MG63 (cell line): ENCODE results near the gene MYH10. TPM values are rescaled to one million over a fixed set of nuclear protein-coding genes. Genes with fewer than 3 reads are reported as not detected.

Experiments used
- DNase-seq: peaks from one replicate; pipeline ENCODE4 v3.0.0-alpha.2; 2020
- H3K27me3 ChIP-seq: fragments of 250-450 bp; sonication (Bioruptor Pico); 2 replicates; pipeline ENCODE4 v1.5.1; 2020; ENCODE audit warnings: mild to moderate bottlenecking, moderate library complexity
- H3K36me3 ChIP-seq: fragments of 250-450 bp; sonication (Bioruptor Pico); 2 replicates; pipeline ENCODE4 v1.5.1; 2020; ENCODE audit warnings: mild to moderate bottlenecking, moderate library complexity
- H3K4me3 ChIP-seq: fragments of 250-450 bp; sonication (Bioruptor Pico); 2 replicates; pipeline ENCODE4 v1.5.1; 2020; ENCODE audit warnings: mild to moderate bottlenecking, moderate library complexity
- H3K9me3 ChIP-seq: fragments of 250-450 bp; sonication (Bioruptor Pico); 2 replicates; pipeline ENCODE4 v1.5.1; 2020; ENCODE audit warnings: mild to moderate bottlenecking, moderate library complexity
- total RNA-seq: library from RNA; depleted of rRNA; stranded (reverse); fragments of >200 nt; shearing (Covaris generic); gene quantifications from 2 replicates; pipeline ENCODE4 v1.2.3, GENCODE V29; 2014; ENCODE audit warnings: low replicate concordance

The MYH10 gene
- total RNA-seq, 1 experiment from 2014 or later, result 24.3 TPM

DNA sequence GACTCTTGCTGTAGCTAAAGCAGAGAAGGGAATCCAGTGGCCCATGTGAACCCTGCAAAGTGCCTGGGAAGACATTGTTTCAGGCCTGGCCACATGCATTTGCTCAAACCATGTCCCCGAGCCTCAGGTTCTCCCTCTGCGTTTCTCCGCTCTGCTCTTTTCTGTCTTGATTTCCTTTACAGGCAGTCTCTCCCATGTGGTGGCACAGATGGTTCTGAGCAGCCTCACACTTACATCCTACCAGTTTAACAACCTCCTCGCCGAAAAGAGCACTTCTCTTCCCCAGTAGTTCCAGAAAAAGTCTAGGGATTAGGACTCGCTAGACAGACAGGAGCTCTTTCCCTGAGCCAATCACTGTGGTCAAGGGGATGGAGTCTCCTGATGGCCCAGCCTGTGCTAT is 28.3 kb upstream of the MYH10 start:
- no peak for DNase-seq
- Histone ChIP-seq H3K27me3 (peaks cover 4% of the 10 kb centered on the region), H3K9me3 (no peaks in the 10 kb centered on the region), H3K36me3 (no peaks in the 10 kb centered on the region), H3K4me3 (no peak overlapping the region)

DNA sequence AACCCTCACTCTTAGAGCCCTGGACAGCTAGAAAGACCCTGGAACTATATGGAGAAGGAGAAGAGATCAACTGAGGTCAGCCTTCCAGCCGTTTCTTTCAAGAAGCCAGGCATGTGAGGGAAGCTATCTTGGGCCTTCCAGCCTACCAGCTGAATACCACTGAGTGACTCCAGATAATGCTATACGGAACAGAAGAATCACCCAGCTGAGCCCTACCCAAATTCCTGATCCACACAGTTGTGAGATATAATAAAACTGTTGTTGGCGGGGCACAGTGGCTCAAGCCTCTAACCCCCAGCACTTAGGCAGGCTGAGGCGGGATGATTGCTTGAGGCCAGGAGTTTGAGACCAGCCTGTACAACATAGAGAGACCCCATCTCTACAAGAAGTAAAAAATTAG is 26.2 kb upstream of the MYH10 start:
- no peak overlapping the region for H3K4me3 ChIP-seq
- no peaks in the 10 kb centered on the region for H3K9me3 ChIP-seq
- DNase-seq, result no peak
- H3K27me3 ChIP-seq, result peaks cover 2% of the 10 kb centered on the region; the same call in 1 of the 2 replicates
- H3K36me3 ChIP-seq, result no peaks in the 10 kb centered on the region

DNA sequence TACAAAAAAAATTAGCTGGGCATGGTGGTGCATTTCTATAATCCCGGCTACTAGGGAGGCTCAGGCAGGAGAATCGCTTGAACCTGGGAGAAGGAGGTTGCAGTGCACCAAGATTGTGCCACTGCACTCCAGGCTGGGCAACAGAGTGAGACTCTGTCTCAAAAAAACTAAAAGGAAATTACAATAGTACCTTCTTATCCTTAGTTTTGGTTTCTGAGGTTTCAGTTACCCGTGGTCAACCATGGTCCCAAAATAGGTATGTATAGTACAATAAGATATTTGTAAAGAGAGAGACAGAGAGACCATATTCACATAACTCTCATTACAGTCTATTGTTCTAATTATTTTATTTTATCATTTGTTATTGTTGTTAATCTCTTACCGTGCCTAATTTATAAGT is 24.3 kb upstream of the MYH10 start:
- Histone ChIP-seq H3K36me3 (no peaks in the 10 kb centered on the region), H3K4me3 (no peak overlapping the region), H3K9me3 (no peaks in the 10 kb centered on the region), H3K27me3 (peaks cover 2% of the 10 kb centered on the region; the same call in 1 of the 2 replicates)
- no peak for DNase-seq

DNA sequence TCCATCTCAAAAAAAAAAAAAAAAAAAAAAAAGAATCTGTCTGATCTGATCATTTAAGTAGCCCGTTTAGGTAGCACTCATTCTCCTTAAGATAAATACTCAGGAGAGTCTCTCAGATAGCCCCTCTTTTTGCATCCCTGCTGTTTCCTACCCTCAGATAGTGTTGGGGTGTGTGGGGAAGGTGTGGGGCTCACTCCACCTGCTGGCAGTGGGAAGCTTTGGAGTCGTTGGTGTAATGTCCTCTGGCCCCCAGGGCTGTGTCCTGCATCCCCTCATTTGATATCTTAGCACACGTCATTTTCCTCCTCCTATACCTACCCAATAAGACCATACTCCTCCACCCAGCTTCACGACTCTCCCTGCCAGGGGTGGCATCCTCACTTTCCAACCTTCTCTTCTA is 20.5 kb upstream of the MYH10 start:
- Histone ChIP-seq H3K9me3 (no peaks in the 10 kb centered on the region), H3K27me3 (peaks cover 2% of the 10 kb centered on the region; the same call in 1 of the 2 replicates), H3K4me3 (no peak overlapping the region), H3K36me3 (no peaks in the 10 kb centered on the region)
- no peak for DNase-seq

DNA sequence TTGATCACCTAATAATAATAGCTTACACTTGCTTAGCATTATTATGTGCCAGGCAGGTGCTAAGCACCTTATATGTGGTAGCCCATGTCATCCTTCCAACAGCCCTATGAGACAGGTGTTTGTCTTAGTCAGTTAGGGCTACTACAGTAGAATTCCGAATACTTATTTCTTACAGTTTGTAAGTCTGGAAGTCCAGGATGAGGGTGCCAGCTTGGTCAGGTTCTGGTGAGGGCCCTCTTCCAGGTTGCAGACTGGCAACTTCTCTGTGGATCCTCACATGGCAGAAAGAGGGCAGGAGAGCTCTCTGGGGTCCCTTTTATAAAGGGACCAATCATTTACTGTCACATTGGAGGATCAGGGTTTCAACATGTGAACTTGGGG is 19.6 kb upstream of the MYH10 start:
- H3K4me3 ChIP-seq, result no peak overlapping the region
- no peaks in the 10 kb centered on the region for H3K9me3 ChIP-seq
- no peak for DNase-seq
- H3K36me3 ChIP-seq, result no peaks in the 10 kb centered on the region
- no peaks in the 10 kb centered on the region; the same call in 1 of the 2 replicates for H3K27me3 ChIP-seq

DNA sequence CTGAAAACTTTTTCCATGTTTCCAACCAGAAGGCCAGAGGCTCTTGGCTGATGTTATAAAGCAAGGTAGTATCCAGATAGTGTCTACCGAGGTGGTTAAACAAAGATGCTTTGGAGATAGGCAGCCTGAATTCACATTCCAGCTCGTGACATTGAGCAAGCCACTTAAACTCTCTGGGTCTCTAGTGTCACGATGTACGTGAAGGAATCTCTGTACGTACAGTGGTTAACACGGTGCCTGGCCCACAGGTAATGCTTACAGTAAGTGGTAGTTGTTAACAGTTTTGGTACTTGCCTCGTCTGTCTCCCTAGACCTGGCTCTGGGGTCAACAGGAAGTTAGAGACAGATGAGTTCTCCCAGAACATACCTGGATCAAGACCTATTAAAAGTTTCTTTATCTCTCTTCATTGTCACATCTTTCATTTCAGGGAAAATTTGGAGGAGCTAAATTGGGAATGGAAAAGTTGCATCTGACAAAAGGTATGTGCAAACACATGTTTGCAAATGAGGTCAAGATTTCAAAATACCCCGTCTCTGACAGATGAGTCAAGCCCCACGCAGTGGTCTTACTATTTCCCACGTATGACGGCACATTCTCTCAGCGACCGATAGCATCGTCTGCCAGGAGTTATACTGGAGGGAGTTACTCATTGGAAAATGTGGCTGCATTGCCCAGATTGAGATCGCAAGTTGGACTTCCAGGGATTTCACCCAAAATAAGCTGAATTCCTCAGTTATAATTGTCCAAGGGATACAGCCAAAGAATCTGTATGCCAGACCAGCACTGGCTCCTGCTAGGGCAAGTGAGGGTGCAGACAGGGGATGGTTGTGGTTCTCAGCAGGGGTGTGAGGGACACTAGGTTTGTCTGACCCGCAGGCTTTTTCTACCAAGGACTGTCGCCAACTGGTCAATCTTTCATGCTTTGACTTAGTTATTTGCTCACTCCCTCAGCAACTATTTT is 18.9 kb upstream of the MYH10 start:
- Histone ChIP-seq H3K9me3 (no peaks in the 10 kb centered on the region), H3K27me3 (no peaks in the 10 kb centered on the region; the same call in 1 of the 2 replicates), H3K36me3 (no peaks in the 10 kb centered on the region), H3K4me3 (no peak overlapping the region)
- DNase-seq, result peak; percentile 82

DNA sequence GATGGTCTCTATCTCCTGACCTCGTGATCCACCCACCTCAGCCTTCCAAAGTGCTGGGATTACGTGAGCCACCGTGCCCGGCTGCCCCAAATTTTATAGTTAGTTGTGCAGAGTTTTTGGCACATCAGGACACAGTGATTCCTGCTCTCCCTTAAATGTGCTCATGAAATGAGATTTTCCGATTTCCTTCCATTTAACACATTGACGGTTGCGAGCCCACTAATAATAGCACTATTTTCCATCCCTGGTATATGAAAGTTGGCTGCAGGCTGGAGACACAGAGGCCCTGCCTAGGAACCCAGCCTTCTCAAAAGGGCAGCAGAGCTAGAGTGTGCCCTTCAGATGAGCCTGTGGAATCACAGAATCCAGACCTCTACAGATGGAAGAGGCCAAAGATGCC is 17.4 kb upstream of the MYH10 start:
- Histone ChIP-seq H3K4me3 (no peak overlapping the region), H3K36me3 (no peaks in the 10 kb centered on the region), H3K27me3 (peaks cover 1% of the 10 kb centered on the region), H3K9me3 (no peaks in the 10 kb centered on the region)
- no peak for DNase-seq

DNA sequence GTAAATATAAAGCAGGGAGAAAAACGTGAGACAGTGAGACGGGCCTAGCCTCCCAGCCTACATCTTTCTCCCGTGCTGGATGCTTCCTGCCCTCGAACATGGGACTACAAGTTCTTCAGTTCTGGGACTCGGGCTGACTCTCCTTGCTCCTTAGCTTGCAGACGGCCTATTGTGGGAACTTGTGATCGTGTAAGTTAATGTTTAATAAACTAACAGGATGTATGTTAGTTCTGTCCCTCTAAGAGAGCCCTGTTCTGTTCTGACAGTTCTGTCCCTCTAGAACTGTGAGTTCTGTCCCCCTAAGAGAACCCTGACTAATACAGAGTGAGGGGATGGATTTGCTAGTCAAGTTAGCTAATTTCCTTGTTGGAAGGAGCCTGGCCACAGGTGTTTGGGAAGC is 16.7 kb upstream of the MYH10 start:
- Histone ChIP-seq H3K36me3 (no peaks in the 10 kb centered on the region), H3K4me3 (no peak overlapping the region), H3K9me3 (no peaks in the 10 kb centered on the region), H3K27me3 (peaks cover 3% of the 10 kb centered on the region)
- DNase-seq, result no peak

DNA sequence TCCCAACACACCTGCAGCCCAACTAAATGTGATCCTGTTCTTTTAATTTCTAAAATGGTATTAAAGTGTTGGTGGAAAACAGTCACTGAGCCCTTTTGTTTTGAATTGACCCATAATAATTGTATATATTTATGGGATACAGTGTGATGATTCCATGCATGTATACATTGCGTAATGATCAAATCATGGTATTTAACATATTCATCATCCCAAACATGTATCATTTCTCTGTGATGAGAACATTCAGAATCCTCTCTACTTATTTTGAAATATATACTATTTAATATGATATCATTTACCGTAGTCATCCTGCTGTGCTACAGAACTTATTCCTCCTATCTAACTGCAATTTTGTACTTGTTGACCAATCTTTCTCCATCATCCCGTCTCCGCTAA is 14.0 kb upstream of the MYH10 start:
- Histone ChIP-seq H3K9me3 (no peaks in the 10 kb centered on the region), H3K27me3 (peaks cover 4% of the 10 kb centered on the region; the same call in 1 of the 2 replicates), H3K36me3 (no peaks in the 10 kb centered on the region), H3K4me3 (no peak overlapping the region)
- no peak for DNase-seq

DNA sequence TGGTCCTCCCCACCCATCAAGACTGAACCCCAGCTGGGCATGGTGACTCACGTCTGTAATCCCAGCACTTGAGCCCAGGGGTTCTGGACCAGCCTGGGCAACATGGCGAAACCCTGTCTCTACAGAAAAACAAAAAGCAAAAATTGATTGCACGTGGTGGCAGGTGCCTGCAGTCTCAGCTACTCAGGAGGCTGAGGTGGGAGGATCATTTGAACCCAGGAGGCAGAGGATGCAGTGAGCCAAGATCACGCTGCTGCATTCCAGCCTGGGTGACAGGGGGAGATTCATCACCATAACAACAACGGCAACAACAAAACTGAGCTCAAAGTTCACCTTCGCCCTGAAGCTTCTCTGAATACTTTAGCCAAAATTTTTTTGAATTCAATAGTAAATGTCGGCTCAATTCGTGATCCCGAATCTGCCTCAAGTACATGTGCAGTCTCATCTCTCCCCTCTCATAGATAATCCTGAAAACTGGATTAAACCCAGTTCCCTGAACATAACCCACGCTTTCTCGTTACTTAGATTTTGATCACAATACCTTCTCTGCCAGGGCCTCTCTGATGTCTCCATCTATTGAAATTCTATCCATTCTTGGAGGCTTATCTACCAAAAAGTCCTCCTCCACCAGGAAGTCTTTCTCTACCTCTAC is 13.5 kb upstream of the MYH10 start:
- Histone ChIP-seq H3K4me3 (no peak overlapping the region), H3K9me3 (no peaks in the 10 kb centered on the region), H3K27me3 (peaks cover 10% of the 10 kb centered on the region), H3K36me3 (no peaks in the 10 kb centered on the region)
- DNase-seq, result peak; percentile 4

DNA sequence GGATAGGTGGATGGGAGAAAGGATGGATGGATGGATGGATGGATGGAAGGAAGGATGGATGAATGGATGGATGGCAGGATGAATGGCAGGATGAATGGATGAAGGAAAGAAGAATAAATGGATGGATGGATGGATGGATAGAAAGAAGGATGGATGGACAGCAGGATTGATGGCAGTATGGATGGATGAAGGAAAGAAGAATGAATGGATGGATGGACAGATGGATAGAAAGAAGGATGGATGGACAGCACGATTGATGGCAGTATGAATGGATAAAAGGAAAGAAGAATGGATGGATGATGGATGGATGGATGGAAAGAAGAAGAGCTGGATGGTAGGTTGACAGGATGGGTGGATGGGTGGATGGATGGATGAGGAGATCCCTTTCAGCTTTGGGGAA is 9.2 kb upstream of the MYH10 start:
- DNase-seq, result no peak
- no peak overlapping the region for H3K4me3 ChIP-seq
- no peaks in the 10 kb centered on the region for H3K9me3 ChIP-seq
- peaks cover 12% of the 10 kb centered on the region for H3K27me3 ChIP-seq
- no peaks in the 10 kb centered on the region for H3K36me3 ChIP-seq

DNA sequence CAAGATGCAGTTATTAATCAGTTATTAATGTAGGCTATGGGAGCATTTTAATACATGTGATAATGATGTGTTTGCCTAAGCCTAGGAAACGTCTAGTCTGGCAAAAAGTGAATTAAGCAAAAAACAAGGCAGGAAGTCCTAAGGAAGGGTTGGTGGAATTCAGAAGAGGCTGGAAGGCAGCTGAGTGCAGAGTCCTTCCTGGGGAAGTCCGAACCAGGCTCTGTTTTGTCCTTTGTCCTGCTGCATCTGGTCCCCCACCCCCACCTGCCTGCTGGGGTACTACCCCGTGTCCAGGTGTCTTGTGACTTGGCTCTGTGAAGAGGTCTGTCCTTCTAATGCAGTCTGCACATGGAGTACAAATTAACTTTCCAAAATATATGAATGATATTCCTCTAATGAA is 1.5 kb upstream of the MYH10 start:
- DNase-seq, result no peak
- Histone ChIP-seq H3K36me3 (no peaks in the 10 kb centered on the region), H3K4me3 (peak overlapping the region; percentile 90)

DNA sequence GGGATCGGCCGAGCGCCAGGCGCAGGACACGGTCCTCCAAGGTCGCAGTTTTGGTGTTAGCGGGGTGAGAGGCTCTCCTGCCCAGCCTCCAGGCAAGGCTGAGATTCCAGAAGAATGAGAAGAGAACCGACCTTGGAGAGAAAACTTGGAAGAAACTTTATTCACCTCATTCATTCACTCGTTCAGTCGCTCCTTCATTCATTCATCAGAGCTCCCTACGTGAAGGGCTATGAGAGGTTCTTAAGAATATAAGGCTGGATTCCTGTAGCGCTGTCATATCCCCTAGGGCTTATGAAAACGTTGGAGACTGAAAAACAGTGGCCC is 991 bp upstream of the MYH10 start:
- DNase-seq, result no peak
- H3K27me3 ChIP-seq, result peaks cover 7% of the 10 kb centered on the region; the same call in 1 of the 2 replicates
- no peaks in the 10 kb centered on the region for H3K9me3 ChIP-seq
- H3K36me3 ChIP-seq, result no peaks in the 10 kb centered on the region
- peak overlapping the region; percentile 90 for H3K4me3 ChIP-seq

More for the DNA sequence above, 1.5 kb upstream of the MYH10 start:
- Histone ChIP-seq H3K27me3 (peaks cover 7% of the 10 kb centered on the region; the same call in 1 of the 2 replicates), H3K9me3 (no peaks in the 10 kb centered on the region)

DNA sequence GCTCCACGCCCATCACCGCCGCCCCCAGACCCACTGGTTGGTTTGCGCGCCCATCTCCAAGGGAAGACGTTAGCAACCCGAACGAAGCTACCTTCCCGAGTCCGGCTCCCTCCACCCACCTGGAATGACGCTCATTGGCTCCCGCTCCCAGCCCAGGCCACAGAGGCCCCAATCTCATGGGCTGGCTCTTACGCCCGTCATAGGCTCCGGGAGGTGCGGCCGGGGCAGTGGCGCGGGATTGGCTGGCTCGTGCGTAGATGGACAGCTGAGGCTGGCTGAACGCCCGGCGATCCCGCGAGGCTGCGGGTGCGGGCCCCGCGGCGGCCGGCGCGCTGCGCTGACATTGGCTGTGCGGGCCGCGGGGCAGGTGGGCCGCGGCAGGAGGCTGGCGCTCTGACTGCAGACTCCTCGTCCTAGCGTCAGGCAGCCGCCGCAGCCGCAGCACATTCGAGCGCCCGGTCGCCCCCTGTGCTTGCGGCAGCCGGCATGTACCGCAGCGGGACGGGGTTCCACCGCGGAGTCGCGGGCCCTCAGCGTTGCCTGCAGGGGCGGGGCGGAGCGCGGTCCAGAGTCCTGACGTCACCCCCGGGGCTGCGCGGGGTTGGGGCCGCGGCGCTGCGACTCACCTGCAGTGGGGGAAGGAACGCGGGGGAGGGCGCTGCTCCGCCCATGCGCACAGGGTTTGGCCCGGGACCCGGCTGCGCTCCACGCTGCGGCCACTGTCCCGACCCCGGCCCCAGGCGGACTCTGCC is 453 bp upstream of the MYH10 start:
- peak; percentile 100 for DNase-seq
- Histone ChIP-seq H3K9me3 (no peaks in the 10 kb centered on the region), H3K36me3 (no peaks in the 10 kb centered on the region), H3K27me3 (peaks cover 7% of the 10 kb centered on the region; the same call in 1 of the 2 replicates), H3K4me3 (peak overlapping the region; percentile 90)

DNA sequence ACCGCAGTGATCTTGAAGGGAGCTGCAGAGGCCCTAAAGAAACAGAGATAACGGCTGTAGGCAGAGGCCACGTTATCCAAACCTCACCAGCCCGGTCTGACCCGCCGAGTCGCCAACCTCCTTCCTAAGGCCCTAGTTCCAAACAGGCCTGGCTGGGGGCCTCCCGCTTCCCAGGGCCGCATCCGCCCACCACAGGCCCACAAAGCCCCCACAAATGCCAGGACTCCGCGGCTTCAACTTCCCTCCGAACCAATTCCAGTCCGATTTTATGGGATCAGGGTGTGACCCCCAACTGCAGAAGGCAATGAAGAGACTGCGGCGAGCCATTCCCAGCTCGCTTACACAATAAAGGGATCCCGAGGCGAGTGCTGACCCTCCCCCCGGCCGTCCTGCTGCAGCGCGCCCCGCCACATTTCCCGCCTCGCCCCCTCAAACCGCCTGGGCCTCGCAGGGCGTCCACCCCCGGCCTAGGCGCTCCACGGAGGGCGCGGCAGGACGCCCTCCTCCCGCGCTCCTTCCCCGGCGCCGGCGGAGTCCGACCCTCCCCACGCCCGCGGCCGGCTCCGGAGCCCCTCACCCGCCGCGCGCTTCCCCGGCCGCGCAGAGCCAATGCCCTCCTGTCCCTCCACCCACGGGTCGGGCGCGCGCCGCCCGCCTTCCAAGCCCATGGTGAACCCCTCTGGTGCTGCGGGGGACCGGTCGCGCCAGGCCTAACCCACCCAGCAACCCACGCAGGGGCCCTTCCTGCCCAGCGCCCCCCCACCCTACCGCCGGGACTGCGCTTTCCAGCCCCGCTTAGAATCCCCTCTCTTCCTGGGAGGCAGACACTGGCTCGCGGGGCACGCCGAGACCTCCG is 926 bp downstream of the MYH10 start:
- Histone ChIP-seq H3K27me3 (peaks cover 7% of the 10 kb centered on the region; the same call in 1 of the 2 replicates), H3K36me3 (no peaks in the 10 kb centered on the region), H3K9me3 (no peaks in the 10 kb centered on the region), H3K4me3 (peak overlapping the region; percentile 90)
- DNase-seq, result peak; percentile 62

DNA sequence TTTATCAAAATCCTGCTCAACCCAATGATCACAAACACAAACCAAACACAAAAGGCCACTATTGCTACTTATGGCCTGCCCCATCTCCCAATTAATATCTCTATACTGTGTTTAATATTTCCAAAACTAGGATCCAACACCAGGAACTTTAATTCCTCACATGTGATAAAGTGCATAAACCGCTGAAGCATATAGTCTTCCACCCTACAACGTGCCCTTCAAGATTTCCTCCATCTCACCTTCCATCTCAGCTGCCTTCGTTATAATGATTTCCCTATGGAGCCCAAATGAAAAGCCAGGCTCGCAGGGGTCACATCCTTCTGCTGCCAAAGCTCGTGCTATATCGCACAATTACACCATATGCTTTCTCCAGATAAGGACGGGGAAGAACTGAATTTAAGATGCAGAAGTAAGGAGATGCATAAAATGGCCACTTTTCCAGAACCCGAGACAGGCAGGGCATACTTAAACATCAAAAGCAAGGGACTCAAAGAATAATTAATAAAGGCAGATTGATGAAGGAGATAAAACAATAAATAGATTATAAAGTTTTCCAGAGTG is 1.8 kb downstream of the MYH10 start:
- peak overlapping the region; percentile 90 for H3K4me3 ChIP-seq
- DNase-seq, result no peak

More for the DNA sequence above, 1.8 kb downstream of the MYH10 start:
- peaks cover 7% of the 10 kb centered on the region; the same call in 1 of the 2 replicates for H3K27me3 ChIP-seq
- no peaks in the 10 kb centered on the region for H3K9me3 ChIP-seq
- H3K36me3 ChIP-seq, result no peaks in the 10 kb centered on the region; the same call in 1 of the 2 replicates
